HEK293T (cell line): ENCODE data around the gene NDC1.

Experiments used
- CTBP1 ChIP-seq: fragments of 450-650 bp; IDR thresholded peaks from 2 replicates; pipeline ENCODE4 v1.6.1; 2016; ENCODE audit warnings: borderline replicate concordance
- FOXA1 ChIP-seq: fragments of 450-650 bp; IDR thresholded peaks from 2 replicates; pipeline ENCODE4 v1.6.1; 2016; ENCODE audit warnings: mild to moderate bottlenecking
- FOXM1 ChIP-seq: fragments of 450-650 bp; IDR thresholded peaks from 2 replicates; pipeline ENCODE4 v1.6.1; 2017; ENCODE audit warnings: mild to moderate bottlenecking, borderline replicate concordance
- HDGF ChIP-seq: fragments of 450-650 bp; IDR thresholded peaks from 2 replicates; pipeline ENCODE4 v1.6.1; 2017; ENCODE audit warnings: antibody characterized with exemption, borderline replicate concordance
- L3MBTL2 ChIP-seq: fragments of 450-650 bp; conservative IDR thresholded peaks from 2 replicates; pipeline ENCODE4 v1.6.1; 2016; ENCODE audit warnings: mild to moderate bottlenecking
- LEF1 ChIP-seq: fragments of 450-650 bp; IDR thresholded peaks from 2 replicates; pipeline ENCODE4 v1.6.1; 2017; ENCODE audit warnings: mild to moderate bottlenecking, borderline replicate concordance
- NFRKB ChIP-seq: fragments of 450-650 bp; IDR thresholded peaks from 2 replicates; pipeline ENCODE4 v1.6.1; 2016; ENCODE audit warnings: mild to moderate bottlenecking, moderate library complexity
- PKNOX1 ChIP-seq: fragments of 450-650 bp; IDR thresholded peaks from 2 replicates; pipeline ENCODE4 v1.6.1; 2016
- SP1 ChIP-seq: fragments of 450-650 bp; IDR thresholded peaks from 2 replicates; pipeline ENCODE4 v1.6.1; 2017

- TF ChIP-seq NFRKB: no peak
- no peak for TF ChIP-seq L3MBTL2
- TF ChIP-seq CTBP1: no peak
- no peak for TF ChIP-seq LEF1
- TF ChIP-seq FOXM1: no peak
- no peak for TF ChIP-seq HDGF
- no peak for TF ChIP-seq FOXA1
- no peak for TF ChIP-seq SP1
- no peak for TF ChIP-seq PKNOX1
Observed at GRCh38 chr1:53755874-53756273, 82.2 kb downstream of the NDC1 start.
